GM21528 (cell line): ENCODE results near the gene CCDC6.
"Not testable (repeated sequence)": the region's sequence is repeated elsewhere in the genome, so short reads cannot be mapped to it uniquely, and the experiment has no call there.

ENCODE experiments used
- ATAC-seq: cut with Tn5 transposase; IDR thresholded peaks from one replicate; pipeline ENCODE4 v1.9.1; 2021; ENCODE audit warnings: mild to moderate bottlenecking, moderate library complexity; ENCODE audit not compliant: unreplicated experiment, low FRiP score

CCDC6 gene

GRCh38 chr10:59906417-59907202 is at the start of gene CCDC6:
TSS of gene CCDC6 (minus strand) at chr10:59906556. CDS start at chr10:59906424, 132 bp downstream.
- ATAC-seq, result peak; percentile 86

GRCh38 chr10:59954296-59954695 is 47.9 kb upstream of the CCDC6 start:
- no peak for ATAC-seq

- not testable (repeated sequence) for ATAC-seq
Observed at GRCh38 chr10:59953711-59954110, 47.4 kb upstream of the CCDC6 start.

GRCh38 chr10:59950105-59950504 is 43.7 kb upstream of the CCDC6 start:
- no peak for ATAC-seq

GRCh38 chr10:59949608-59950007 is 43.3 kb upstream of the CCDC6 start:
- ATAC-seq, result no peak

GRCh38 chr10:59945991-59946390 is 39.6 kb upstream of the CCDC6 start:
- ATAC-seq, result no peak

- ATAC-seq, result no peak
Observed at GRCh38 chr10:59945590-59945989, 39.2 kb upstream of the CCDC6 start.

- no peak for ATAC-seq
Observed at GRCh38 chr10:59944339-59944935, 38.1 kb upstream of the CCDC6 start.

GRCh38 chr10:59942556-59942955 is 36.2 kb upstream of the CCDC6 start:
- ATAC-seq, result no peak

- ATAC-seq, result no peak
Observed at GRCh38 chr10:59937720-59938119, 31.4 kb upstream of the CCDC6 start.

- ATAC-seq, result no peak
Observed at GRCh38 chr10:59934701-59935100, 28.3 kb upstream of the CCDC6 start.

GRCh38 chr10:59930788-59931521 is 24.6 kb upstream of the CCDC6 start:
- not testable (repeated sequence) for ATAC-seq

GRCh38 chr10:59926086-59926485 is 19.7 kb upstream of the CCDC6 start:
- ATAC-seq, result no peak

GRCh38 chr10:59922907-59923306 is 16.6 kb upstream of the CCDC6 start:
- ATAC-seq, result no peak

GRCh38 chr10:59917922-59918321 is 11.6 kb upstream of the CCDC6 start:
- no peak for ATAC-seq

- no peak for ATAC-seq
Observed at GRCh38 chr10:59913547-59914237, 7.3 kb upstream of the CCDC6 start.

GRCh38 chr10:59910867-59911266 is 4.5 kb upstream of the CCDC6 start:
- no peak for ATAC-seq

GRCh38 chr10:59909815-59910214 is 3.5 kb upstream of the CCDC6 start:
- ATAC-seq, result no peak

- ATAC-seq, result no peak
Observed at GRCh38 chr10:59908808-59909143, 2.4 kb upstream of the CCDC6 start.

GRCh38 chr10:59907918-59908807 is 1.8 kb upstream of the CCDC6 start:
- peak; percentile 30 for ATAC-seq
